ENCODE results near the gene APLNR.

GRCh38 chr11:57199330-57199729 is 37.7 kb downstream of the APLNR start:
- TF ChIP-seq CTCF (conservative IDR thresholded peaks at IDR 0.05 in 1 of 2, IDR thresholded peaks at IDR 0.05 in 1 of 2; ENCODE audit: low read depth in 1 of 2, low read length in 2 of 2): no peak
- TF ChIP-seq EZH2 (IDR thresholded peaks at IDR 0.05; ENCODE audit: low read length, missing control alignments): no peak

Data from fibroblast of lung (primary cell).